A673 (cell line): ENCODE measurements around the gene LIMS1.
"Not testable (repeated sequence)": the region's sequence is repeated elsewhere in the genome, so short reads cannot be mapped to it uniquely, and the experiment has no call there.

Experiments
- CTCF ChIP-seq: fragments of 300-800, 200-600 bp; sonication (generic); conservative IDR thresholded peaks from 2 replicates; pipeline ENCODE4 v1.5.1; 2017; ENCODE audit warnings: low read depth, mild to moderate bottlenecking, antibody characterized with exemption, low read length, moderate library complexity, mixed read lengths
- EZH2 ChIP-seq: fragments of 200-600 bp; sonication (generic); IDR thresholded peaks from 2 replicates; pipeline ENCODE4 v1.6.1; 2017; ENCODE audit warnings: borderline replicate concordance, low read depth, mild to moderate bottlenecking, mixed read lengths, antibody characterized with exemption, low read length; ENCODE audit not compliant: poor library complexity, severe bottlenecking

- not testable (repeated sequence) for TF ChIP-seq CTCF, EZH2
Measured at GRCh38 chr2:108652187-108652931, 118.1 kb downstream of the LIMS1 start.
